Gastroesophageal sphincter (tissue), 4 donors: ENCODE data around the gene TMEM91. TPM values are rescaled to one million over a fixed set of nuclear protein-coding genes. Genes with fewer than 3 reads are reported as not detected.

ENCODE experiments used
- ATAC-seq: fragments of 150-250 bp; one replicate; pipeline ENCODE4 v1.9.1; 2016; ENCODE audit warnings: mild to moderate bottlenecking, moderate library complexity
- H3K27ac ChIP-seq, 4 donors: fragments of 200-600 bp; sonication (generic) in 3 of 4; 1 replicate in 3 of 4; 2 replicates in 1 of 4; pipeline ENCODE4 v1.5.1; 2016 to 2019
- H3K27me3 ChIP-seq: fragments of 200-600 bp; sonication (generic); one replicate; pipeline ENCODE4 v1.5.1; 2019
- H3K36me3 ChIP-seq, 2 donors: fragments of 200-600 bp; sonication (generic); one replicate each; pipeline ENCODE4 v1.5.1; 2019; ENCODE audit warnings: control low read depth in 1 of 2
- H3K4me1 ChIP-seq, 3 donors: fragments of 200-600 bp; sonication (generic); 1 replicate in 2 of 3; 2 replicates in 1 of 3; pipeline ENCODE4 v1.5.1; 2016 to 2019; ENCODE audit warnings: control low read depth in 2 of 3
- H3K4me3 ChIP-seq, 2 donors: fragments of 200-600 bp; sonication (generic); one replicate each; pipeline ENCODE4 v1.5.1; 2019; ENCODE audit warnings: mild to moderate bottlenecking in 1 of 2, moderate library complexity in 1 of 2
- H3K9me3 ChIP-seq, 3 donors: fragments of 200-600 bp; sonication (generic); one replicate each; pipeline ENCODE4 v1.5.1; 2017 to 2019; ENCODE audit warnings: control low read depth in 2 of 3
- CTCF ChIP-seq, 4 experiments: fragments of 200-600 bp in 2 of 4; fragments of 450-650 bp in 2 of 4; sonication (generic) in 1 of 4; IDR thresholded peaks; one replicate each; pipeline ENCODE4 v1.5.1; 2017 to 2019; ENCODE audit warnings: antibody characterized with exemption in 4 of 4, mild to moderate bottlenecking in 2 of 4, moderate library complexity in 2 of 4
- EP300 ChIP-seq: sonication (generic); formaldehyde crosslinking; IDR thresholded peaks from one replicate; pipeline ENCODE4 v1.6.1; 2017; ENCODE audit warnings: antibody characterized with exemption, mild to moderate bottlenecking
- POLR2A ChIP-seq, 2 donors: fragments of 450-650 bp; IDR thresholded peaks; one replicate each; pipeline ENCODE4 v1.6.1; 2017; ENCODE audit warnings: antibody characterized with exemption in 2 of 2, mild to moderate bottlenecking in 2 of 2, moderate library complexity in 1 of 2
- POLR2AphosphoS5 ChIP-seq: sonication (generic); formaldehyde crosslinking; IDR thresholded peaks from one replicate; pipeline ENCODE4 v1.6.1; 2017; ENCODE audit warnings: antibody characterized with exemption
- WGBS, 2 donors: methylation state at CpG; one replicate each; pipeline ENCODE4 v1.1.5; 2018; ENCODE audit warnings: low coverage in 1 of 2; 5-methylcytosine and 5-hydroxymethylcytosine counted together
- total RNA-seq, 4 donors: library from RNA; depleted of rRNA; stranded (reverse); fragments of >200 nt; gene quantifications; one replicate each; pipeline ENCODE4 v1.1.0, GENCODE V29; 2016

The TMEM91 gene
- total RNA-seq, 4 donors from 2014 or later: 7.9 to 17.5 (median 13.3) TPM

GRCh38 chr19:41353466-41354342, 22.6 kb upstream of the TMEM91 start, which contains the start of gene TGFB1:
TGFB1 (minus strand) TSS chr19:41353922; CDS start chr19:41353044, 878 bp downstream.
- Histone ChIP-seq H3K4me1 (peaks cover 0 to 63% (median 6%) of the 10 kb centered on the region in 3 donors), H3K4me3 (peak within 1 kb of the TSS; percentile 75 to 92), H3K27me3 (no peaks in the 10 kb centered on the region), H3K27ac (peak within 1 kb of the TSS; percentile 59 to 90 (median 89)), H3K9me3 (no peaks in the 10 kb centered on the region), H3K36me3 (no peaks in the 10 kb centered on the region)
- peak; percentile 84 for ATAC-seq
- 0 to 1% methylated on average over 12 to 15 of the region's 78 CpGs for WGBS, 2 donors
- TF ChIP-seq POLR2AphosphoS5: peak; percentile 52
- TF ChIP-seq EP300: no peak
- TF ChIP-seq POLR2A (IDR thresholded peaks at IDR 0.05): peak; percentile 51 to 71
- TF ChIP-seq CTCF (IDR thresholded peaks at IDR 0.05): peak in 3 of 4 experiments; percentile 85 to 98 (median 89)

- no peaks in the 10 kb centered on the region for H3K27me3 ChIP-seq
- 14 to 69% methylated on average over 1 to 8 of the region's 23 CpGs for WGBS, 2 donors
- H3K36me3 ChIP-seq: no peaks in the 10 kb centered on the region
- peak overlapping the region; percentile 59 to 90 (median 89) for H3K27ac ChIP-seq
- peaks cover 0 to 57% (median 6%) of the 10 kb centered on the region in 3 donors for H3K4me1 ChIP-seq
- H3K4me3 ChIP-seq: peak overlapping the region; percentile 75 to 92
- TF ChIP-seq EP300: no peak
- no peak for TF ChIP-seq CTCF (IDR thresholded peaks at IDR 0.05)
- no peak for TF ChIP-seq POLR2AphosphoS5
- no peak for TF ChIP-seq POLR2A (IDR thresholded peaks at IDR 0.05)
- H3K9me3 ChIP-seq: no peaks in the 10 kb centered on the region
- ATAC-seq: no peak
These were observed 21.9 kb upstream of the TMEM91 start for GRCh38 chr19:41354343-41354953.

GRCh38 chr19:41355035-41355434, 21.3 kb upstream of the TMEM91 start:
- Histone ChIP-seq H3K27me3 (no peaks in the 10 kb centered on the region), H3K4me3 (no peak overlapping the region), H3K27ac (peak overlapping the region in 2 of 4 donors; percentile 24 to 89), H3K36me3 (no peaks in the 10 kb centered on the region), H3K9me3 (no peaks in the 10 kb centered on the region), H3K4me1 (peaks cover 0 to 51% (median 6%) of the 10 kb centered on the region in 3 donors)
- no peak for TF ChIP-seq CTCF (IDR thresholded peaks at IDR 0.05)
- no peak for TF ChIP-seq EP300
- TF ChIP-seq POLR2AphosphoS5: no peak
- TF ChIP-seq POLR2A (IDR thresholded peaks at IDR 0.05): no peak
- ATAC-seq: no peak
- WGBS, 2 donors: 90 to 100% methylated on average over 1 of the region's 1 CpG

GRCh38 chr19:41355802-41356201, 20.5 kb upstream of the TMEM91 start:
- H3K36me3 ChIP-seq: no peaks in the 10 kb centered on the region
- H3K27me3 ChIP-seq: no peaks in the 10 kb centered on the region
- peak overlapping the region in 2 of 4 donors; percentile 24 to 89 for H3K27ac ChIP-seq
- H3K4me1 ChIP-seq: peaks cover 0 to 43% (median under 1%) of the 10 kb centered on the region in 3 donors
- no peak for ATAC-seq
- H3K9me3 ChIP-seq: no peaks in the 10 kb centered on the region
- TF ChIP-seq POLR2AphosphoS5: no peak
- 73% methylated on average over 3 of the region's 3 CpGs; no CpG with 5 or more reads in 1 of the 2 donors for WGBS, 2 donors
- no peak overlapping the region for H3K4me3 ChIP-seq

- Histone ChIP-seq H3K27me3 (no peaks in the 10 kb centered on the region), H3K9me3 (no peaks in the 10 kb centered on the region), H3K4me3 (no peak overlapping the region), H3K36me3 (no peaks in the 10 kb centered on the region), H3K27ac (no peak overlapping the region), H3K4me1 (peaks cover 0 to 29% (median 0%) of the 10 kb centered on the region in 3 donors)
- TF ChIP-seq EP300: no peak
- TF ChIP-seq CTCF (IDR thresholded peaks at IDR 0.05): no peak
- no peak for TF ChIP-seq POLR2A (IDR thresholded peaks at IDR 0.05)
- no peak for TF ChIP-seq POLR2AphosphoS5
- no peak for ATAC-seq
- WGBS, 2 donors: 80 to 88% methylated on average over 7 to 11 of the region's 11 CpGs
These were observed 19.2 kb upstream of the TMEM91 start for GRCh38 chr19:41356984-41357739.
